ENCODE measurements around the gene AGTPBP1.

AGTPBP1 gene

DNA sequence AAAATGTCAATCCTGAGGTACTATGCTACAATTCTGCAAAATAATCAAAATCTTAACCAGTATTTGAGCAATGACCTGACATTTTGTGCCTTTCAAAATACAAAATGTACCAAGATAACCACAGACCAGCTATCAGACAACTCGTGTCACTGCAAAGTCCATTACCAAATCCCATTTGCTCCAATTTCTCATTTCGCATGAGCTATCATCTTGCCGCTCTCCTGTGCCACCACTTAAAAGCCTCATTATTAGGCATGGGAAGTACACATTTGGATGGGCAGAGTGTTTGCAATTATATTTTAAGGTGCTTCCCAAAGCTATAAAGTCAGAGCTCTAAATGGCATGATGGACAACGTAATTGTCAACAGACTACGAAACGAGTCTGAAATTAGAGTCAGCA, 205.2 kb downstream of the AGTPBP1 start:
- Histone ChIP-seq H3F3A (ENCODE audit: low read depth) (no peaks in the 10 kb centered on the region), H3K4me2 (ENCODE audit: low read depth, low read length, poor library complexity, severe bottlenecking) (no peak overlapping the region), H3K9me3 (ENCODE audit: insufficient read depth, low read depth, low read length) (no peaks in the 10 kb centered on the region), H4K20me1 (ENCODE audit: insufficient read depth, low read length, poor library complexity, severe bottlenecking) (no peaks in the 10 kb centered on the region), H2AFZ (ENCODE audit: low read length) (no peak overlapping the region), H3K36me3 (ENCODE audit: insufficient read depth, low read length) (no peaks in the 10 kb centered on the region), H3K79me2 (ENCODE audit: insufficient read depth, low read length) (no peaks in the 10 kb centered on the region), H3K27me3 (ENCODE audit: insufficient read depth, low read length, poor library complexity, severe bottlenecking) (no peaks in the 10 kb centered on the region), H3K4me1 (ENCODE audit: insufficient read depth, low read length, poor library complexity, severe bottlenecking) (no peaks in the 10 kb centered on the region), H3K4me3 (ENCODE audit: low read length, poor library complexity, severe bottlenecking) (no peak overlapping the region), H3K9ac (ENCODE audit: low read depth, low read length, poor library complexity, severe bottlenecking) (no peak overlapping the region), H3K9me2 (replicated peaks; ENCODE audit: low read depth, low read length) (no peaks in the 10 kb centered on the region)
- TF ChIP-seq, protein P1, sequence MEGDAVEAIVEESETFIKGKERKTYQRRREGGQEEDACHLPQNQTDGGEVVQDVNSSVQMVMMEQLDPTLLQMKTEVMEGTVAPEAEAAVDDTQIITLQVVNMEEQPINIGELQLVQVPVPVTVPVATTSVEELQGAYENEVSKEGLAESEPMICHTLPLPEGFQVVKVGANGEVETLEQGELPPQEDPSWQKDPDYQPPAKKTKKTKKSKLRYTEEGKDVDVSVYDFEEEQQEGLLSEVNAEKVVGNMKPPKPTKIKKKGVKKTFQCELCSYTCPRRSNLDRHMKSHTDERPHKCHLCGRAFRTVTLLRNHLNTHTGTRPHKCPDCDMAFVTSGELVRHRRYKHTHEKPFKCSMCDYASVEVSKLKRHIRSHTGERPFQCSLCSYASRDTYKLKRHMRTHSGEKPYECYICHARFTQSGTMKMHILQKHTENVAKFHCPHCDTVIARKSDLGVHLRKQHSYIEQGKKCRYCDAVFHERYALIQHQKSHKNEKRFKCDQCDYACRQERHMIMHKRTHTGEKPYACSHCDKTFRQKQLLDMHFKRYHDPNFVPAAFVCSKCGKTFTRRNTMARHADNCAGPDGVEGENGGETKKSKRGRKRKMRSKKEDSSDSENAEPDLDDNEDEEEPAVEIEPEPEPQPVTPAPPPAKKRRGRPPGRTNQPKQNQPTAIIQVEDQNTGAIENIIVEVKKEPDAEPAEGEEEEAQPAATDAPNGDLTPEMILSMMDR (conservative IDR thresholded peaks at IDR 0.05; ENCODE audit: low read length), result no peak
- no peak for TF ChIP-seq EZH2phosphoT487 (IDR thresholded peaks at IDR 0.05; ENCODE audit: borderline replicate concordance)

DNA sequence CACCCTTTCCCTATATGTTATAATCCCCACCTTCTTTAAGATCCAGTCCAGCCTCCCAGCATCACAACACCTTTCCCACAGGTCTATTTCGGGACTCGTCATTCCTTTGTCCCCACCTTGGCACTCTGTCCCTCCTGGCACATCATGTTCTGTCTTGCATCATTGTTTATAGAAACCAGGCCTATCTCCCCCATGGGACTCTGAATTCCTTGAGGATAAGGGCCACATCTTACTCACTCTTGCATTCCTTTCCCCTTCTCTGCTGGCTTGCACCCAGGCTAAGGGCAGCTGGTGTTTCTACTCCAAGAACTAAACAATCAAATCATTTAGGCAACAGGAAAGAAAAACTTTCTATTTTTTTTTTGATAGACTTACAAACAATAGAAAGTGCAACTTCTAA, 205.7 kb downstream of the AGTPBP1 start:
- Histone ChIP-seq H3K4me1 (ENCODE audit: insufficient read depth, low read length, poor library complexity, severe bottlenecking) (no peaks in the 10 kb centered on the region), H3K9me3 (ENCODE audit: insufficient read depth, low read depth, low read length) (no peaks in the 10 kb centered on the region), H3K9me2 (replicated peaks; ENCODE audit: low read depth, low read length) (no peaks in the 10 kb centered on the region), H3K4me2 (ENCODE audit: low read depth, low read length, poor library complexity, severe bottlenecking) (no peak overlapping the region), H3K79me2 (ENCODE audit: insufficient read depth, low read length) (no peaks in the 10 kb centered on the region), H4K20me1 (ENCODE audit: insufficient read depth, low read length, poor library complexity, severe bottlenecking) (no peaks in the 10 kb centered on the region), H3K27me3 (ENCODE audit: insufficient read depth, low read length, poor library complexity, severe bottlenecking) (no peaks in the 10 kb centered on the region), H3F3A (ENCODE audit: low read depth) (no peaks in the 10 kb centered on the region), H3K4me3 (ENCODE audit: low read length, poor library complexity, severe bottlenecking) (no peak overlapping the region), H3K36me3 (ENCODE audit: insufficient read depth, low read length) (no peaks in the 10 kb centered on the region), H2AFZ (ENCODE audit: low read length) (no peak overlapping the region), H3K9ac (ENCODE audit: low read depth, low read length, poor library complexity, severe bottlenecking) (no peak overlapping the region)
- TF ChIP-seq EZH2phosphoT487 (IDR thresholded peaks at IDR 0.05; ENCODE audit: borderline replicate concordance), result no peak
- TF ChIP-seq, protein P1 (conservative IDR thresholded peaks at IDR 0.05; ENCODE audit: low read length), result no peak

DNA sequence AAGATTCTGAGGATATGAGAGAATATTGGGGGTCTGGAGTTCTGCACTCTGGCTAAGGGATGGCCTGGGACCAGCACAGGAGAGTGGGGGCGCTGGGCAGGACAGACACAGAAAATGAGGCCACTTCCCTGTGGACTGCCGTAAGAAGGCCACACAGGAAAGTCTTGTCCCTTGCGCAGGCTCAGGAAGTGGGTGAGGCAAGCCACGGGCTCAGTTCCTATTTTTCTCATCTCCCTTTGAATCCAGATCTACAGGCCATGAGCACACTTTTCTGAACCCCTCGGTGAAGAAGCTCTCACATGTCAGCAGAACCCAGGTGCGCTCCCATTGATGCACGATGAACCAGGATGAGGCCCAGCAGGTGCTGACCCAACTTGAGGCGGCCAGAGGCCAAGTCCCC, 207.4 kb downstream of the AGTPBP1 start:
- Histone ChIP-seq H3K9me3 (ENCODE audit: insufficient read depth, low read depth, low read length) (no peaks in the 10 kb centered on the region), H3F3A (ENCODE audit: low read depth) (no peaks in the 10 kb centered on the region)

More for the DNA sequence above, 207.4 kb downstream of the AGTPBP1 start:
- Histone ChIP-seq H3K4me1 (ENCODE audit: insufficient read depth, low read length, poor library complexity, severe bottlenecking) (no peaks in the 10 kb centered on the region), H4K20me1 (ENCODE audit: insufficient read depth, low read length, poor library complexity, severe bottlenecking) (no peaks in the 10 kb centered on the region), H3K79me2 (ENCODE audit: insufficient read depth, low read length) (no peaks in the 10 kb centered on the region), H3K9ac (ENCODE audit: low read depth, low read length, poor library complexity, severe bottlenecking) (no peak overlapping the region), H3K9me2 (replicated peaks; ENCODE audit: low read depth, low read length) (no peaks in the 10 kb centered on the region), H3K27me3 (ENCODE audit: insufficient read depth, low read length, poor library complexity, severe bottlenecking) (no peaks in the 10 kb centered on the region), H3K4me3 (ENCODE audit: low read length, poor library complexity, severe bottlenecking) (no peak overlapping the region), H3K36me3 (ENCODE audit: insufficient read depth, low read length) (no peaks in the 10 kb centered on the region), H2AFZ (ENCODE audit: low read length) (no peak overlapping the region), H3K4me2 (ENCODE audit: low read depth, low read length, poor library complexity, severe bottlenecking) (no peak overlapping the region)
- no peak for TF ChIP-seq EZH2phosphoT487 (IDR thresholded peaks at IDR 0.05; ENCODE audit: borderline replicate concordance)
- TF ChIP-seq, protein P1 (conservative IDR thresholded peaks at IDR 0.05; ENCODE audit: low read length), result no peak

Measured in Loucy (cell line).